Lung (tissue), 12 donors: ENCODE measurements around the gene PSEN2. TPM values are rescaled to one million over a fixed set of nuclear protein-coding genes. Genes with fewer than 3 reads are reported as not detected.
"Not testable (repeated sequence)": the region's sequence is repeated elsewhere in the genome, so short reads cannot be mapped to it uniquely, and the experiment has no call there.

Experiments used
- ATAC-seq: fragments of 200-7000 bp; cut with Tn5 transposase; one replicate; pipeline ENCODE4 v1.9.1; 2020; ENCODE audit warnings: moderate number of reproducible peaks; ENCODE audit not compliant: insufficient read depth, low FRiP score
- DNase-seq, 3 donors: peaks; one replicate each; pipeline ENCODE4 v3.0.0-alpha.2; 2013 to 2017
- H3K27ac ChIP-seq, 2 donors: one replicate each; pipeline ENCODE4 v1.5.1; 2013; ENCODE audit warnings: mild to moderate bottlenecking in 2 of 2, moderate library complexity in 2 of 2, control low read depth in 1 of 2, inconsistent platforms in 1 of 2, low read depth in 1 of 2, low read length in 1 of 2
- H3K27me3 ChIP-seq, 3 donors: one replicate each; pipeline ENCODE4 v1.5.1; 2013; ENCODE audit warnings: low read length in 2 of 3; ENCODE audit not compliant: control insufficient read depth in 3 of 3, insufficient read depth in 3 of 3
- H3K36me3 ChIP-seq, 4 donors: one replicate each; pipeline ENCODE4 v1.5.1; 2013; ENCODE audit warnings: low read length in 4 of 4, mild to moderate bottlenecking in 1 of 4, moderate library complexity in 1 of 4; ENCODE audit not compliant: control insufficient read depth in 4 of 4, insufficient read depth in 4 of 4
- H3K4me1 ChIP-seq, 5 donors: one replicate each; pipeline ENCODE4 v1.5.1; 2013; ENCODE audit warnings: low read length in 5 of 5, mild to moderate bottlenecking in 2 of 5, moderate library complexity in 1 of 5; ENCODE audit not compliant: control insufficient read depth in 5 of 5, insufficient read depth in 5 of 5
- H3K4me3 ChIP-seq: one replicate; pipeline ENCODE4 v1.5.1; 2013; ENCODE audit warnings: mild to moderate bottlenecking, control low read depth, moderate library complexity
- H3K9ac ChIP-seq, 2 donors: one replicate each; pipeline ENCODE4 v1.5.1; 2013; ENCODE audit warnings: low read length in 2 of 2, control low read depth in 1 of 2; ENCODE audit not compliant: insufficient read depth in 1 of 2
- H3K9me3 ChIP-seq, 4 donors: one replicate each; pipeline ENCODE4 v1.5.1; 2013; ENCODE audit warnings: low read length in 3 of 4, mild to moderate bottlenecking in 1 of 4, moderate library complexity in 1 of 4; ENCODE audit not compliant: control insufficient read depth in 4 of 4, insufficient read depth in 3 of 4
- WGBS, 2 donors: extraction: QIAGEN DNeasy Blood & Tissue Kit; methylation state at CpG; one replicate each; pipeline ENCODE4 v1.1.7; 2013; 5-methylcytosine and 5-hydroxymethylcytosine counted together
- polyA plus RNA-seq, 2 donors: library from polyadenylated mRNA; stranded (reverse); fragments of 200-250 nt; gene quantifications; one replicate each; pipeline ENCODE4 v1.2.1, GENCODE V29; 2013
- total RNA-seq, 2 donors: library from RNA; depleted of rRNA in 1 of 2; stranded (reverse); fragments of >200 nt in 1 of 2; gene quantifications; one replicate each; pipeline ENCODE4 v1.2.1, GENCODE V29; 2014 to 2021
- TF ChIP-seq, protein P1 (sequence below): IDR thresholded peaks from 2 replicates; pipeline ENCODE4 v1.5.1; 2012; ENCODE audit warnings: mild to moderate bottlenecking; ENCODE audit errors: control extremely low read depth, extremely low read depth
- donor health status: control.
- donor health status: control.
- donor health status: Bipolar disorder and iron deficiency.
- donor health status: healthy.
- donor health status: DM: yes; HTN: yes; CAD: no.

Gene PSEN2
- total and polyA plus RNA-seq, 4 donors = 16.4 to 28.1 (median 18.7) TPM

DNA sequence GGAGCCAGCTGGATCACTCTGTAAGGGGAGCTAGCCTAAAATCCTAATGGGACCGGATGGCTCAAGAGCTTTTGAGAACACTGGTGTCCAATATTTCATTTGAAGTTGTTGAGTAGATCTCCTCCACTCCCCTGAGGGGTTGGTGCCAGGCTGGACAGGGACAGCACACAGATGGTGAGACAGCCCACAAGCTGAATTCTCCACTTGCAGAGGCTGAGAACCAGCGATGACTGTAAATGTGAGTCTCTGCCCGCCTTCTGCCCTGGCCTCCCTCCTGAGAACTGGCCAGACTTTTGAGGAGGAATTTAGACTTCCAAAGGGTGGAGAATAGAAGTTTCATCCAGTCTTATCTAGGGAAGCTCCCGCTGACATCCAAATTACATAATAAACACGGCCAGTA is 49.2 kb downstream of the PSEN2 start:
- ATAC-seq (no peak), DNase-seq (no peak)
- Histone ChIP-seq H3K27me3 (no peaks in the 10 kb centered on the region), H3K9me3 (no peaks in the 10 kb centered on the region), H3K9ac (no peak overlapping the region), H3K27ac (peak overlapping the region in 1 of 2 donors; percentile 89), H3K4me1 (peaks cover 0 to 2% (median 0%) of the 10 kb centered on the region in 5 donors), H3K36me3 (no peaks in the 10 kb centered on the region), H3K4me3 (no peak overlapping the region)
- 80 to 95% methylated on average over 5 of the region's 5 CpGs for WGBS, 2 donors
- TF ChIP-seq, protein P1, sequence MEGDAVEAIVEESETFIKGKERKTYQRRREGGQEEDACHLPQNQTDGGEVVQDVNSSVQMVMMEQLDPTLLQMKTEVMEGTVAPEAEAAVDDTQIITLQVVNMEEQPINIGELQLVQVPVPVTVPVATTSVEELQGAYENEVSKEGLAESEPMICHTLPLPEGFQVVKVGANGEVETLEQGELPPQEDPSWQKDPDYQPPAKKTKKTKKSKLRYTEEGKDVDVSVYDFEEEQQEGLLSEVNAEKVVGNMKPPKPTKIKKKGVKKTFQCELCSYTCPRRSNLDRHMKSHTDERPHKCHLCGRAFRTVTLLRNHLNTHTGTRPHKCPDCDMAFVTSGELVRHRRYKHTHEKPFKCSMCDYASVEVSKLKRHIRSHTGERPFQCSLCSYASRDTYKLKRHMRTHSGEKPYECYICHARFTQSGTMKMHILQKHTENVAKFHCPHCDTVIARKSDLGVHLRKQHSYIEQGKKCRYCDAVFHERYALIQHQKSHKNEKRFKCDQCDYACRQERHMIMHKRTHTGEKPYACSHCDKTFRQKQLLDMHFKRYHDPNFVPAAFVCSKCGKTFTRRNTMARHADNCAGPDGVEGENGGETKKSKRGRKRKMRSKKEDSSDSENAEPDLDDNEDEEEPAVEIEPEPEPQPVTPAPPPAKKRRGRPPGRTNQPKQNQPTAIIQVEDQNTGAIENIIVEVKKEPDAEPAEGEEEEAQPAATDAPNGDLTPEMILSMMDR = no peak

DNA sequence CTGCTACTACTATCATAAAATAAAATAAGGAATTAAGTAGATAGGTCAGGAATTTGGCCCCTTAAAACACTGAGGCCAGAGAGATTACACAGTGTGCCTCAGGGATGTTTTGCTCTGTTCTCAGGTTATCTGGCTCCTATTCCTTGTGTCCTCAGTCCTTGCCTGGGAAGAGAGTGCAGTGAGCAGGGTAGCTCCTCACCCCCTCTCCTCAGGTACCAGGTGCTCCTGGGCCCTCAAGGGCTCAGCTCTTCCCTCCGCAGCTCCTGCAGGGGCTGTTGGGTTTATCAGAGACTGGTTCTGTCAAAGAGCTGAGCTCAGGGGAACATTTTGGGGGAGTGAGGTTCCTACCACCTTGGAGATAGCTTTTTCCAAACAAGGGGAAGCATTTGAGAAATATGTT is 49.6 kb downstream of the PSEN2 start:
- H3K27me3 ChIP-seq = no peaks in the 10 kb centered on the region
- H3K4me3 ChIP-seq = no peak overlapping the region
- DNase-seq = no peak
- no peak for ATAC-seq
- TF ChIP-seq, protein P1 = no peak
- H3K27ac ChIP-seq = peak overlapping the region in 1 of 2 donors; percentile 89
- 98 to 100% methylated on average over 1 of the region's 1 CpG for WGBS, 2 donors
- peaks cover 0 to 2% (median 0%) of the 10 kb centered on the region in 5 donors for H3K4me1 ChIP-seq
- H3K36me3 ChIP-seq = no peaks in the 10 kb centered on the region
- no peak overlapping the region for H3K9ac ChIP-seq
- no peaks in the 10 kb centered on the region for H3K9me3 ChIP-seq

DNA sequence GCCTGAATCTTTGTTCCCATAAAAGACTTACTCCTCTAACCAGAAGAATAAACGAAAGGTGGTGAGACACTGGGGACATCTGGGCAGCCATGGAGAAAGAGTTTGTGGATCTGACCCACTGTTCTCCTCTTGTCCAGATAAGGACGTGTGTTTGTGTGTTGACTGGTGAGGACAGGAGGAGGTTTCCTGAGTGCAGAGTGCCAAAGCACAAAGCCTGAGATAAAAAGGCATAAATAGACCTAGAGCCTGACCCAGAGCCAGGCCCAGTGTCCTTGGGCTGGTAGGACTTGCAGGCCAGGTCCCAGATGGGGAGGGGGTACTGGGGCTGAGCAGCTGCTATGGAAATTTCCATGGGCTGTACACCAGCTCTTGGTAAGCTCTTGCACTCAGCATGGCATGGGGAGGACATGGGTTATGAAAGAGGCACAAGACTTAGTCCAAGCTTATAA is 50.1 kb downstream of the PSEN2 start:
- no peak for DNase-seq
- ATAC-seq = no peak
- no peaks in the 10 kb centered on the region for H3K9me3 ChIP-seq
- peak overlapping the region in 1 of 2 donors; percentile 89 for H3K27ac ChIP-seq
- H3K27me3 ChIP-seq = no peaks in the 10 kb centered on the region
- H3K4me1 ChIP-seq = peaks cover 0 to 2% (median 0%) of the 10 kb centered on the region in 5 donors
- no peak overlapping the region for H3K4me3 ChIP-seq
- no peaks in the 10 kb centered on the region for H3K36me3 ChIP-seq
- TF ChIP-seq, protein P1 = no peak
- H3K9ac ChIP-seq = no peak overlapping the region
- WGBS, 2 donors = 74 to 88% methylated on average over 2 of the region's 2 CpGs

DNA sequence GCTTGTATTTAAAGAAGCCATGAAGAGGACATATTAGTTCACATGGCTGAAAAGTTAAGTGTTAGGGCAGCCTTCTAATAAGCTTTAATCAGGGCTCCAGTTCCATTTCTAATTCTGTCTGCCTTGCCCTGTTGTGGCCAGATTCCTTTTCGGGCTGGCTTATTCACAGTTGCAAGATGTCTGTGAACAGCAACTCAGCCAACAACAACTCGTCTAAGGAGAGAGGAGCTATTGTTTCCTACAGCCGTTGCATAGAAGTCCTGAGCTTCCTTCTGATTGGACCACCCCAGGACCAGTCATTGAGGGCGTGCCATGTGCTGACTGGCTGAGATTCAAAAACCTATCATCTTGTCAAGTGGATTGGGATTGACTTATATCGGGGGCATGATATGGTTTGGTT is 51.1 kb downstream of the PSEN2 start:
- WGBS, 2 donors = 91 to 92% methylated on average over 5 of the region's 5 CpGs
- H3K4me1 ChIP-seq = peaks cover 0 to 2% (median 0%) of the 10 kb centered on the region in 5 donors
- H3K27ac ChIP-seq = peak overlapping the region in 1 of 2 donors; percentile 42
- H3K36me3 ChIP-seq = no peaks in the 10 kb centered on the region
- ATAC-seq = no peak
- H3K27me3 ChIP-seq = no peaks in the 10 kb centered on the region
- no peak for DNase-seq
- H3K4me3 ChIP-seq = no peak overlapping the region
- no peak overlapping the region for H3K9ac ChIP-seq
- TF ChIP-seq, protein P1 = no peak
- H3K9me3 ChIP-seq = no peaks in the 10 kb centered on the region

DNA sequence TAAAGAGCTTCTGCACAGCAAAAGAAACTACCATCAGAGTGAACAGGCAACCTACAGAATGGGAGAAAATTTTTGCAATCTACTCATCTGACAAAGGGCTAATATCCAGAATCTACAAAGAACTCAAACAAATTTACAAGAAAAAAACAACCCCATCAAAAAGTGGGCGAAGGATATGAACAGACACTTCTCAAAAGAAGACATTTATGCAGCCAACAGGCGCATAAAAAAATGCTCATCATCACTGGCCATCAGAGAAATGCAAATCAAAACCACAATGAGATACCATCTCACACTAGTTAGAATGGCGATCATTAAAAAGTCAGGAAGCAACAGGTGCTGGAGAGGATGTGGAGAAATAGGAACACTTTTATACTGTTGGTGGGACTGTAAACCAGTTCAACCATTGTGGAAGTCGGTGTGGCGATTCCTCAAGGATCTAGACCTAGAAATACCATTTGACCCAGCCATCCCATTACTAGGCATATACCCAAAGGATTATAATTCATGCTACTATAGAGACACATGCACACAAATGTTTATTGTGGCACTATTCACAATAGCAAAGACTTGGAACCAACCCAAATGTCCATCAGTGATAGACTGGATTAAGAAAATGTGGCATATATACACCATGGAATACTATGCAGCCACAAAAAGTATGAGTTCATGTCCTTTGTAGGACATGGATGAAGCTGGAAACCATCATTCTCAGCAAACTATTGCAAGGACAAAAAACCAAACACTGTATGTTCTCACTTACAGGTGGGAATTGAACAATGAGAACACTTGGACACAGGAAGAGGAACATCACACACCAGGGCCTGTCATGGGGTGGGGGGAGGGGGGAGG is 59.1 kb downstream of the PSEN2 start:
- H3K4me3 ChIP-seq, H3K9ac ChIP-seq, H3K36me3 ChIP-seq, H3K27me3 ChIP-seq, DNase-seq, H3K27ac ChIP-seq, ATAC-seq, H3K4me1 ChIP-seq, H3K9me3 ChIP-seq: not testable (repeated sequence)
- WGBS, 2 donors = 93 to 100% methylated on average over 5 of the region's 5 CpGs
